Ammon's horn (tissue), 1 donor: ENCODE data around the gene KDM3A.
"Not testable (repeated sequence)": the region's sequence is repeated elsewhere in the genome, so short reads cannot be mapped to it uniquely, and the experiment has no call there.

Experiments
- DNase-seq: peaks from one replicate; pipeline ENCODE4 v3.0.0-alpha.2; 2016; ENCODE audit warnings: low spot score

KDM3A gene

DNA sequence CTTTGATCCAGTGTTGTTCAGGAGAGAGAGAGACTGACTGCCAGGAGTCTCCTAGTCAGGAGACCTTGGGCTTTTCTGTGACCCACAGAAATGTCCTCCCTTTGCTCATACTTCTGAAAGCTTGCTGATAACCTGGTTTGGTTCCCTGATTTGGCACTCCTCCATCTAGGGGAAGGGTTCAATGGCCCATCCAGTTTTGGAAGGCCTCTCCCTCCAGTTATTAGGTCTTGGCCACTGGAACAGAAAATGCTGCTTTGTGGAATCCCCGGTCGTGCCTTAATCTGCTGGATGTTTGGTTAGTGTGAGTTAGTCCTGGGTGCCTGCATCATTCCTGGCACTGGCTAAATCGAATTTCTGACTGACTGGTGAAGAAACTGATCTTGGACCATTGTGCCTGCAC lies 35.7 kb downstream of the KDM3A start:
- no peak for DNase-seq

DNA sequence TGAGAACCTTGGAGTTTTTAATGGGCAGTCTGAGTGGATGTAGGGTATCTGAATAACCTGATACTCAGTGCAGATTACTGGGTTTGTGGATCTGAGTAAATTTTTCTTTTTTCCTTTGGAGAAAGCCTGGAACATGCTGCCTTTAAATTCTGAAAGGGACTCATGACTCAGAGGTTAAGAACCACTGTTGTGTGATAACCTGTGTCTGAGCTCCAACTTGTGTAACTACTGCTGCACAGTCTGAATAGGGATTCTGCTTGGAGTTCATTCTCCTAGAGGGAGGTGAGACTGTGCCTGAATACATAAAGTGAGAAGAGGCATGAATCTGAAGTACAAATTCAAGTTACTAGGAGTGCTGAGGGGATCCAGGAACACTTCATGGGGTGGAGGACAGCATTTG lies 36.2 kb downstream of the KDM3A start:
- DNase-seq: no peak

DNA sequence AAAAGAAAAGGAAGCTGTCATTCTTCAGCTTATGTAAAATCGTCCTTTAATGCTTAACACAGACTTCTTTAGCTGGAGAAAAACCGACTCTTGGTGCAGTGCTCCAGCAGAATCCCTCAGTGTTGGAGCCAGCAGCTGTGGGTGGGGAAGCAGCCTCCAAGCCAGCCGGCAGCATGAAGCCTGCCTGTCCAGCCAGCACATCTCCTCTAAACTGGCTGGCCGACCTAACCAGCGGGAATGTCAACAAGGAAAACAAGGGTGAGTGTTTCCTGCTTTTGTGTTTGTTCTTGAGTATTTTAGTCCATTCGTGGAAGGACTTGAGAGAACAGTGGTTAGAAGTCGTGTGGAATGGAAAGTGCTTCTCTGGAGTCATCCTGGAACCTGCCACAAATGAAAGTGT lies 38.9 kb downstream of the KDM3A start:
- peak; percentile 73 for DNase-seq

DNA sequence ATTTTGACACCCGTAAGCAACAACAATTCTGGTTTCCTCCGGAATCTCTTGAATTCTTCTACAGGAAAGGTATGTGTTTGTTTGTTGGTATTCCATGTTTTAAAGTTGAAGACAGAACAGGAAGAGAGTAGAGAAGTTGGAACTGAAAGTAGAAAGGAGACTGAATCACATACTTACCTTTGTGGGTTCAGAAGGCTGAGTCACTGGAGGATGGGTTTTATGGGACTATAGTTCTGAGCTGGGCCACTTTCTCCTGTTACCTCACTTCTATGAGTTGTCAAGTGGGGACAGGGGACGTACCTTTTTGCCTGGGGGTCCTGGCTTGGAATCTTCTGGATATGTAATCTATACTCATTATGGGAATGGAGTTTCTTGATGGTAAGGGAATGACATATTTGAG lies 40.9 kb downstream of the KDM3A start:
- DNase-seq: no peak

DNA sequence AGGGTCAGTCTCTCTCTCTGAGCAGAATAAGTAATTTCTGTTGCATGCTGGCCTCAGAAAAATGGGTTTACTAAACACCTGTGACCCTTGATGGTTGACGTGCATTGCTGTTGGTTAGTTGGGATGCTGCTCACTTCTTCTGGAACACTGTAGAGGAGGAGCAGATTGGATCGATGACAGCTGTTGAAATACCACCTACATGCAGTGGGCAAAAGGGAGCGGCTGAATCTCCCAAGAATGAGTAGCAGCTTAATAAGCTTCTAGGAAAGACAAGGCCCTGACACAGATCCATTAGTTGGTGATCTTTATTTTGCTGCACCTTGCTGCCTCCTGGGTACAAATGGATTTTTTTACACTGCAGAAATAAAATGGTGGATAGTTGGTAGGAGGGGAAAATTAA lies 43.2 kb downstream of the KDM3A start:
- no peak for DNase-seq

DNA sequence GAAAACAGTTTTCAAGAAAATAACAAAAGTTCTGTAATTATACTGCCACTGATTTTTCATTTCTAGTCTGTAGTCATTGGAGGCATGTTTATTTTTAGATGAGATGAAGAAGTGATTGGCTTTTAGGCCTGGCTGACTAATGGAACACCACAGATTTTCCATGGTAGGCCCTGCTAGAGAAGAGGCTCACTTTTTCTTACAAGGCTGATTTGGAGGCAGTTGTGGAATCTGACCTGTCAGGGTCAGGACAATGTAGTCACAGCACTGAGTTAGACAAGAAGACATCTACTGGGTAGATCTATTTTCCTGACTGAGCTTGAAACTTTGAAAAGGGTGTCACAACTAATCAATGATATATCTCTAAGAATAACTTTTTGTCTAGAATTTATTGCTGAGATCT lies 43.9 kb downstream of the KDM3A start:
- DNase-seq: no peak

DNA sequence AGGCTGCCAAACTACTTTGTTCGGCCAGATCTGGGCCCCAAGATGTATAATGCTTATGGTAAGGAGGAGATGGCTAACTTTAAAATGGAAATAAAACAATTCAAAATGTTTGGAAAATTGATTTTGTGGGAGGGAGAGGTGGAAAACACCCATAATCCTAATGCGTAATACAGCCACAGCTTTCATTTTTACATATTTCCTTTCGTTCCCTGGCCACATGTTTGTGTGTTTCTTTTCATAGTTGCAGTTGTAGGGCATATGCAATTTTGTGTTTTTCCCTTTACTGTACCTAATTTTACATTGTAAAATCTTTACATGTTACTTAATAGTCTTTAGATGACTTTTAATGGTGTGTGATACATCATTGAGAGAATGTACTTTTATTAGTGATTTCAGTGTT lies 44.6 kb downstream of the KDM3A start:
- DNase-seq: no peak

DNA sequence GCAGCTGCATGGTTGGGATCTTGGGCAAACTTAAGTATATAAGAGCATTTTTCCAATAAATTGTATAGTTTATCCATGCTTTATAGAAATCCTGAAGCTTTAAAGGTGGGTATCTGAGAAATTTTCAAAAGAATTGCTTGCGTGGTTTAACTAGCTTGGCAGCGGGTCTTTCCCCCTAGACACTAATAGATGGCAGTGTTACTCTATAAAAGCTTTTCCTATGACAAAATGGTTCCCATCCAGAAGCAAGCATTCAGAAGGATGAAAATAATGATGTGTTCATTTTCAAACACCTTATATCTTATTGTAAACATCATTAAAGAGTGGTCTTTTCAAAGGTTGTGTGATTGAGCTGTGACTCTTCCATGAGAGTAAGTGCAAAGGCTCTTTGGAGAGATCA lies 45.9 kb downstream of the KDM3A start:
- DNase-seq: no peak

DNA sequence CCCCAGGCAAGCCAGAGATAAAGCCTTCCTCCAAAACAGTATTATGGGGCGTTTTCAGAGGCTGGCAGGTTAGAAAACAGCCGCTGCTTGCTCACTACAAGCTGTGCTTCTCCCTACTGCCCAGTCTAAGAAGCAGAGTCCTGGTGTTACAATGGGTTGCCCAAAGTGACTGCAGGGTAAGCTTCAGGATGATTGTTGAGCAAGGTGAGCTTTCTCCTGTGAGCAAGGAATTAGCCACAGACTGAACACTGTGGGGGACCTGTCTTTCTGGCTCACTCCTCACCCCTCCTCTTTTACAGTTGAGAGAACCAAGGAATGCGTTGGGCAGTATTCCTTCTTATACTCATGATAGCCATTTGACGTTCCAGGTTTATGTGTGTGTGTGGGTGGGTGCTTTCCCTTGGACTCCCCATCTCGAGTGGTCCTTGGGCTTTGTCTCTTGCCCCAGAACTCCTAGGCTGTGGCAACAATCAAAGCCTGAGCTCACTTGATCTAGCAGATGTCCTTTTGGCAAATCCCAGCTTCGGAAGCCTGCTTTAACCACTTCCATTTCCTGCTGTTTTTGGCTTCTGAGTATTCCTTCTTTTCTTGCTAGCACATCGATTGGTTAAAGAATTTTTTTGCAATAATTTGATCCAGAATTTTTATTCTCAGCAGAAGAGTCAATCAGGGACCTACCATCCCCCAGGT lies 47.5 kb downstream of the KDM3A start:
- DNase-seq: no peak

DNA sequence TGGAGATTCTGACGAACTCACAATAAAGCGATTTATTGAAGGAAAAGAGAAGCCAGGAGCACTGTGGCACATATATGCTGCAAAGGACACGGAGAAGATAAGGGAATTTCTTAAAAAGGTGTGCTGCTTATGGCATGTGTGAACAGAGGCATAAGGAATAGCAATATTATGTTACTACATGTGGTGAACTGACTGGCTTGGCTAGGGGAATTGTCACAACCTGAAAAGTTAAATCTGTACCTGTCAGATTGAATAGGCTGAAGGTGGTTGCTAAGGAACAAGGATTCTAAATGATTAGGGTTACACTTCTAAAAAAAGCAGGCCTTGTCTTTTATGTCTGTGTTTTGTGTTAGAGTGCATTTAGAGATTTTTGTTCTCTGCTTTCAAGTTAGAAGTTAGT lies 48.4 kb downstream of the KDM3A start:
- DNase-seq: no peak

DNA sequence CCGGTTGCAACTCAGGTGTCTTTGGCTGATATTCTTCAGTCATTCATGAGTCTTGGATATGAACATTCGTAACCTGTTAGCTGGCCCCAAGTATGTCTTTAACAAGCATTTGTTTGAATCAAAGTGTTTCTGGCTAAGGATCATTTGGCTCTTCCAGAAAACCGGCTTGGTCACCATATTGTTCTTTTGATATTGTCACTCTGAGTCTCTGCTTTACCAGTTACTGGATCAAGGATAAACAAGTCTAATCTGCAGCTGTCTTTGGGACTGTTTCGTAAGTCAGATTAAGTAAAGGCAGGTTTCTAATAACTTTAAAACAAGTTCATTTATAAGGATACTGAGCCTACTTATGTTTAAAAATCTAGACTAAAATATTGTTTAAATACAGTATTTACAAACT lies 49.1 kb downstream of the KDM3A start:
- DNase-seq: no peak

DNA sequence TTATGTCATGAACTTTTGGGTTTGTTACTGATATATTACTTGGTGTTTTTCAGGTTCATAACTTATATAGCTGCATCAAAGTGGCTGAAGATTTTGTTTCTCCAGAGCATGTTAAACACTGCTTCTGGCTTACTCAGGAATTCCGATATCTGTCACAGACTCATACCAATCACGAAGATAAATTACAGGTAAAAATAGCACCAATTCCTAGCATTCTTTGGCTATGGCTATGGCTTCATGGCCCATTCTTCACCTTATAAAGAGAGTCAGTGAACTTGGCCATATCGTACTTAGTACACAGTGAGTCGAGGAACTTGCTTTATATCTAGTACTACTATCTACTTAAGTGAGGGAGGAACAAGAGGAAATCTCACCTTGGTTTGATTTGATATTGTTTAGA lies 49.9 kb downstream of the KDM3A start:
- DNase-seq: no peak

DNA sequence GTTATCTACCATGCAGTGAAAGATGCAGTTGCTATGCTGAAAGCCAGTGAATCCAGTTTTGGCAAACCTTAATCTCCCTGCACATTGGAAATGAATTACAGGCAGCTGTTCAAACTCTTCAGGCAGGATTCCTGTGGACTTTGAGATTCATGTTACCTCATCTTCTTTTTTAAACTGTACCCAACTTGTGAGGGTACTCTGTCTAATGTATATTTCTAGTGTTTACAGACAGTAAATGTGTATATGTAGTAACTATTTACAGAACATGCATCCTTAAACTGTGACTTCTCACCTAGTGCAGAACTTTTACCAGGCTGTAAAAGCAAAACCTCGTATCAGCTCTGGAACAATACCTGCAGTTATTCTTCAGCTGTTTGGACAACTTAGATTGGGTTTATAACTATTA lies 50.9 kb downstream of the KDM3A start:
- no peak for DNase-seq

DNA sequence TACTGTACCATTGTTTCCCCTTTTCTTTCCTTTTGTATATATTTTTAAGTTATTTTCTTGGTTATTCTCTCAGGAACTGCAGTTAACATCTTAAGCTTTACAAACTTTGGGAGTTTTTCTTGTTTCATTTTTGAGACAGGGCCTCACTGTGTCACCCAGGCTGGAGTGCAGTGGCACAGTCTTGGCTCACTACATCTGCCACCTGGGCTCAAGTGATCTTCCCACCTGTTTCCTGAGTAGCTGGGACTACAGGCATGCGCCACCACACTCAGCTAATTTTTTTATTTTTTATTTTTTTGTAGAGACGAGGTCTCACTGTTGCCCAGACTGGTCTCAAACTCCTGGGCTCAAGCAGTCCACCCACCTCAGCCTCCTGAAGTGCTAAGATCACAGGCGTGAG lies 55.2 kb downstream of the KDM3A start:
- DNase-seq: not testable (repeated sequence)

DNA sequence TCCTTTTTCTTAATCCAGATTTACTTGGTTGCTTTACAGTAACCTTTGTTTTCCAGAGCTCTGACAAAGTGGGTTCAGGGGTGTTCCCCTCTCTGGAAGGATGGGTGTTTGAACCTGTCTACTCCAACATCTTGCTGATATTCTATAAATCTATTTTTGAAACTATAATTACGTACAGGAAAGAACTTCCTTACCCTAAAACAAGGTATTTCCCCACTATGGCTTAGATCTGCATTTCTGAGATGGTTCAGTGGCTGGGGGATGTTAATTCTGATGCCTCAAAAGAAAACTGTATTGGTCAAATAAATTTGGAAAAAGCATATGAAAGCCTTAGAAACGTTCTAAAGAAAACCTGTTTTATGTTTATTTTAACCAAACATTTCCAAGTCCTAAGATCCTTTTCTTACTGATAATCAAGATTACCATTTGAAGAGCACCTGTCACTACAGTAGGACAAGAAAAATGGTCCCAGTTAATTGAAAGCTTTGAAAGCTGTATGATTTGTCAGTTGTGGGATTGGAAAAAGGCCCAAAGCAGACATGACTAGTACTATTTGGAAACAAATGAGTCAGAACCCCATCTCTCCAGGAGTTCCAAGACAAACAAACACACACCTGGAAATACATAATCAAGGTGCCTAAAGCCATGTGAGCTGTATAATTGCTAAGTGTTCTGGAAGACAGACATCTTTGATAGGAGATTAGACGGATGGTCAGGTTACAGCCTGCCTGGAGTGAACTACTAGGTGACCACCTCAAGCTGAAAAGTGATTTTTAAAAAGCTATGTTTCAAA lies 57.5 kb downstream of the KDM3A start:
- no peak for DNase-seq

DNA sequence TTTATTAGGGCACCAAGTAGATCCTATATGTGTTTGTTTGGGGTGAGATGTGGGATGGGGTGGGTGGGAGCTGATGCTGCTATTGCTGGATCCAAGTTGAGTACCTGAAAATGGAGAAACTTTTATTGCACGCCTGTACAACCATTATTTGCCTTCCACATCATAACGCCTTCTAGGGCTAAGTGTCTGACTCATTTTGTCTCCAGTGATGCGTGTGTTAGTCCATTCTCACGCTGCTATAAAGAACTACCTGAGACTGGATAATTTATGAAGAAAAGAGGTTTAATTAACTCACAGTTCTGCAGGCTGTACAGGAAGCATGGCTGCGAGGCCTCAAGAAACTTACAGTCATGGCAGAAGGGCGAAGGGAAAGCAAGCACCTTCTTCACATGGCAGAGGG lies 58.2 kb downstream of the KDM3A start:
- no peak for DNase-seq

DNA sequence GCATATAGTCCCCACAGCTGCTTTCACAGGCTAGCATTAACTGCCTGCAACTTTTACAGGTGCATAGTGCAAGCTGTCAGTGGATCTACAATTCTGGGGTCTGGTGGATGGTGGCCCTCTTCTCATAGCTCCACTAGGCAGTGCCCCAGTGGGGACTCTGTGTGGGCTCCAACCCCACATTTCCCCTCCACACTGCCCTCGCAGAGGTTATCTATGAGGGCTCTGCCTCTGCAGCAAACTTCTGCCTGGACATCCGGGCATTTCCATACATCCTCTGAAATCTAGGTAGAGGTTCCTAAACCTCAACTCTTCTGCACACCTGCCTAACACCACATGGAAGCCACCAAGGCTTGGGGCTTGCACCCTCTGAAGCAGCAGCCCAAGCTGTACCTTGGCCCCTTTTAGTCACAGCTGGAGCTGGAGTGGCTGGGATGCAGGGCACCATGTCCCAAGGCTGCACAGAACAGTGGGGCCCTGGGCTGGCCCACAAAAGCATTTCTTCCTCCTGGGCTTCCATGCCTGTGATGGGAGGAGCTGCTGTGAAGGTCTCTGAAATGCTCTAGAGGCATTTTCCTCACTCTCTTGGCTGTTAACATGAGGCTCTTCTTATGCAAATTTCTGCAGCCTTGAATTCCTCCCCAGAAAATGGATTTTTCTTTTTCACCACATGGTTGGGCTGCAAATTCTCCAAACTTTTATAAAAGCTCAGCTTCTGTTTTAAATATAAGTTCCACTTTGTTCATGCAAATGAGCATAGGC lies 59.3 kb downstream of the KDM3A start:
- no peak for DNase-seq

DNA sequence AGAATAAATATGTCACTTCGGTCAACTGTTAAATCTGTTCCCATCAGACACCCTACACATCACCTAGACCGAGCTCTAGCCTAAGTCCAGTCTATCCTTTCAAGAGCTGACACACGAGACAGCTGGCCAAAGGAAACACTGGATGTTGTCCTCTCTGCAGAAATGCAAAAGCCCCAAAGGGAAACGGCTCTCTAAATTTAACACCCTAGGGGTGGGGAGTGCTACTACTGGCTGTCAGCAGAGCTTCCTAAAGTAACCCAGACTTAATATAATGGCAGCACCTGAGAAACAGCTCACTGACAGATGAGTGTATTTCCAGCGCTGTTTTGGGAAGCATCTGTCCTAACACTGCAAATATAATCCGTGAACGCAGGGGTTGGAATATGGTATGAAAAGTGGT lies 66.4 kb downstream of the KDM3A start:
- no peak for DNase-seq

DNA sequence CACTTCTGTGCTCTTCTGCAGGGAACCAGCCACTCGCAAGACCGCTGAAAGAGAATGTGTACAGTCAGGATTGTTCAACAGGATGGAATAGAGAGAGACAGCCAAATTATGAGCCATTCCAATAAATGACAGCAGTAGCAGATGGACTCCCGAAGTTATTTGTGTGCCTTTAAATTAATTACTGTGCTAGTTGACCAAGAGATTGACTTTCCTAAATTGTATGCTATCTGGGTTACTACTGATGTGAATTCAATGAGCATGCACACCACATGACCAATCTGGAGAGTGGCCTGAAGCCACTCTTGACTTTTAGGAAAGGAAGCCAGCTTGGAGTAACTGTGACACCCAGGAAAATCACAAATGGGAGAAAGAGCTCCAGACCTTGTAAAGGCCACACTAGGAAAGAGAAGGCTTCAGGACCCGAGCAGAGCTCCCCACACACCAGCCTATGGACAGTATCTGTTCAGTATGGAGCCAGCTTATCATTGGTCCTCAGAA lies 69.3 kb downstream of the KDM3A start:
- DNase-seq: no peak

DNA sequence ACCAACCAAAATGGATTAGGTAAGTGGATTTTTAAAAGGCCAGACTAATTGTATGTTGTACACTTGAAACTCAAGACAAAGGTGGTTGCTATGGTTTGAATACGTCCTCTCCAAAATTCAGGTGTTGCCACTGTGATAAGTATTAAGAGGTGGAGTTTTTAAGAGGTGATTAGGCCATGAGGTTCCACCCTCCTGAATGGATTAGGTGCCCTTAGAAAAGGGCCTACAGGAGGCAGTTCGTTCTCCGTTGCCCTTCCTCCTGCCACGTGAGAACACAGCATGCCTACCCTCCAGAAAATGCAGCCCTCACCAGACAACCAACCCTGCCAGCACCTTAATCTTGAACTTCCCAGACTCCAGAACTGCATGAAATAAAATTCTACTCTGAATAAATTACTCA lies 70.9 kb downstream of the KDM3A start:
- no peak for DNase-seq

DNA sequence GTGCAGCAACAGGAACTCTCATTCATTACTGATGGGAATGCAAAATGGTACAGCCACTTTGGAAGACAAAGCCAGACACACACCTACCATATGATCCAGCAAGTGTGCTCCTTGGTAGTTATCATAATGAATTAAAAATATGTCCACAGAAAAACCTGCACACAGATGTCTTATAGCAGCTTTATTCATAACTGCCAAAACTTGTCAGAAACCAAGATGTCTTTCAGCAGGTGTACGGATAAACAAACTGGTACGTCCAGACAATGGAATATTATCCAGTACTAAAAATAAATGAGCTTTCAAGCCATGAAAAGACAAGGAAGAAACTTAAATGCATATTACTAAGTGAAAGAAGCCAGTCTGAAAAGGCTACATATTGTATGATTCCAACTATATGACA lies 71.7 kb downstream of the KDM3A start:
- no peak for DNase-seq

DNA sequence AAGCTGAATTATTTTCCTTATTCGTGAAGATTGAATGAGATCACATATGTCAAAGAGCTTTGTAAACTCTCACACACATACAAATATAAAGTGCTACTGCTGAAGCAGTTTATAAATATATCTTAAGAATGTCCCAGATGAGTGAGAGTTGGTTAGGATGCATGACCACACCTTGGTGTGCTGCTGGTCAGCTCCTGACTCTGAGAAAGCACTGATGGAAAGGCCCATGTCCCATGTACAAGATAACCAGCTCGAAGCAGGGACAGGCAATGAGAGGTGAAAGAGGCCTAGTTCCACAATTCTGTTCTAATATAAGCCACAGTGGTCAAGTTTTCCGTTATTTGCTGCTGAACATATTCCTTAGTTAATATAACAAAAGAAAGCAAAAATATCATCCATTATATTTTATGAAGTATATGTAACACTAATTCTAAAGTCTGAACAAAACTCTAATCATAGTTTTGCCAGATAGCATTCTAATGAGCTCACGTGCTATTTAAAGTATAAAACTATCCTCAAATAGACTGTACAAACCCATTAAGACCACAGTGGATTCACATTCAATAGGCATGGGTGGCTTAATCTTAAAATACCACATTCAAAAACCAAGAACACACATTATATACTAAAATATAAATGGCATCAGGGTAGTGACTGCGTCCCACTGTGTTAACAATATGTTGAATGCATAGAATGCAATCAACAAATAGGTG lies 72.9 kb downstream of the KDM3A start:
- no peak for DNase-seq
